Breast epithelium (tissue), 3 donors: Measurements from ENCODE around the gene DNAJC6.

Source experiments
- POLR2AphosphoS5 ChIP-seq, 3 donors: sonication (generic); formaldehyde crosslinking; IDR thresholded peaks; one replicate each; pipeline ENCODE4 v1.6.1; 2017; ENCODE audit warnings: antibody characterized with exemption in 3 of 3
- TF ChIP-seq, protein P1 (sequence below), 3 donors: fragments of 450-650 bp; IDR thresholded peaks; one replicate each; pipeline ENCODE4 v1.5.1; 2016 to 2017; ENCODE audit warnings: antibody characterized with exemption in 3 of 3, mild to moderate bottlenecking in 3 of 3, moderate library complexity in 3 of 3

DNA sequence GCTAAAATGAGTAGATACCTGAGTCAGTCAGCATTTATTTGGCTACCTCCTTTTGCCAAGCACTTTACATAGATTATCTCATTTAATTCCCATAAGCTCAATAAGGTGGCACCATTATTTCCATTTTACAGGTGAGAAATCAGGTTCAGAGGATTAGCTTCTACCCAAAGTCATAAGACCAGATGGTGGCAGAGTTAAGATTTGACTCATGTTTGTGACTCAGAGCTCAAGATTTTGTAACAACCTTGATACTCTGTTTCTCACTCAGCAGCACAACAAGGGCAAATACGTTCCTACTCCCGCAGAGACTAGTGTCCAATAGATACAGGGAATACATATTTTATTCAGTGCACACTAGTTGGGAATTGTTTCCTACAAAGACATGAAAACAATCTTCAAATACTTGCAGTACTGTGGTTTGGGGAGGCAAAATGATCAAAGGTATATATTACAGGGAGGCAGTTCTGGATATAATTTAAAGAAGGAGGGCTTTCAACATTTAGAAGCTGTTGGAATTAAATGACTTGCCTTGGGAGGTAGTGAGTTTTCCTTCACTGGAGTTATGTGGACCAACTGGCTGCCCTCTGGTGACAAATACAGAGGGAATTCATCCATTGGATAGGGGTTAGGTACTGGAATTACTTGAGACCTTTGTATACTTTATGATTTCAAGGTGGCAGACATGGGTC lies 114.7 kb downstream of the DNAJC6 start:
- TF ChIP-seq POLR2AphosphoS5 (IDR thresholded peaks at IDR 0.05) = no peak
- TF ChIP-seq, protein P1, sequence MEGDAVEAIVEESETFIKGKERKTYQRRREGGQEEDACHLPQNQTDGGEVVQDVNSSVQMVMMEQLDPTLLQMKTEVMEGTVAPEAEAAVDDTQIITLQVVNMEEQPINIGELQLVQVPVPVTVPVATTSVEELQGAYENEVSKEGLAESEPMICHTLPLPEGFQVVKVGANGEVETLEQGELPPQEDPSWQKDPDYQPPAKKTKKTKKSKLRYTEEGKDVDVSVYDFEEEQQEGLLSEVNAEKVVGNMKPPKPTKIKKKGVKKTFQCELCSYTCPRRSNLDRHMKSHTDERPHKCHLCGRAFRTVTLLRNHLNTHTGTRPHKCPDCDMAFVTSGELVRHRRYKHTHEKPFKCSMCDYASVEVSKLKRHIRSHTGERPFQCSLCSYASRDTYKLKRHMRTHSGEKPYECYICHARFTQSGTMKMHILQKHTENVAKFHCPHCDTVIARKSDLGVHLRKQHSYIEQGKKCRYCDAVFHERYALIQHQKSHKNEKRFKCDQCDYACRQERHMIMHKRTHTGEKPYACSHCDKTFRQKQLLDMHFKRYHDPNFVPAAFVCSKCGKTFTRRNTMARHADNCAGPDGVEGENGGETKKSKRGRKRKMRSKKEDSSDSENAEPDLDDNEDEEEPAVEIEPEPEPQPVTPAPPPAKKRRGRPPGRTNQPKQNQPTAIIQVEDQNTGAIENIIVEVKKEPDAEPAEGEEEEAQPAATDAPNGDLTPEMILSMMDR (IDR thresholded peaks at IDR 0.05) = no peak
